ENCODE measurements around the gene RCAN2.
"Not testable (repeated sequence)": the region's sequence is repeated elsewhere in the genome, so short reads cannot be mapped to it uniquely, and the experiment has no call there.

RCAN2 gene

DNA sequence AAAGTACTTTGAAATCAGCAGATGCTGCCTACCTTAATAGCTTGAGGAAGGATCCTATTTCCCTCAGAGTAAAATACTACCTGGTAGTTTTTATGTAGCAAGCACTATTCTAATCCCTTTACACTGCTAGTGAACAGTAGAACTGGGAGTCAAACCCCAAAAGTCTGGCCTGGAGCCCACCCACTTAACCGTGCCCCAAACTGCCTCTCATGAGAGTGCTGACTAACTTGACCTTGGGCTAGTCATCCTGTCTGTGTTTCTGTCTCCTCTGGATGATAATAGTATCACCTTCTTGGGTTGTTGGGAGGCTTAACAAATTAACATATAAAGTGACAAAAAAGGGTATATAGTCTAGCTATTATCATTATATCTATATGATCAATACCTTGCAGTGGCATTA is 140.5 kb downstream of the RCAN2 start:
- no peak overlapping the region for H3K4me3 ChIP-seq (ENCODE audit: insufficient read depth, low read depth, low read length, poor library complexity, severe bottlenecking)
- H3K9me3 ChIP-seq (ENCODE audit: control insufficient read depth, low read length), result no peaks in the 10 kb centered on the region
- no peak overlapping the region for H3K27ac ChIP-seq (ENCODE audit: insufficient read depth, low read length, poor library complexity, severe bottlenecking)
- H3K36me3 ChIP-seq (ENCODE audit: control insufficient read depth, insufficient read depth, low read length), result no peaks in the 10 kb centered on the region
- no peaks in the 10 kb centered on the region for H3K4me1 ChIP-seq (ENCODE audit: control insufficient read depth, insufficient read depth, low read length, poor library complexity, severe bottlenecking)
- H3K27me3 ChIP-seq (replicated peaks; ENCODE audit: control insufficient read depth, insufficient read depth, low read length, poor library complexity, severe bottlenecking), result no peaks in the 10 kb centered on the region
- DNase-seq, result no peak

DNA sequence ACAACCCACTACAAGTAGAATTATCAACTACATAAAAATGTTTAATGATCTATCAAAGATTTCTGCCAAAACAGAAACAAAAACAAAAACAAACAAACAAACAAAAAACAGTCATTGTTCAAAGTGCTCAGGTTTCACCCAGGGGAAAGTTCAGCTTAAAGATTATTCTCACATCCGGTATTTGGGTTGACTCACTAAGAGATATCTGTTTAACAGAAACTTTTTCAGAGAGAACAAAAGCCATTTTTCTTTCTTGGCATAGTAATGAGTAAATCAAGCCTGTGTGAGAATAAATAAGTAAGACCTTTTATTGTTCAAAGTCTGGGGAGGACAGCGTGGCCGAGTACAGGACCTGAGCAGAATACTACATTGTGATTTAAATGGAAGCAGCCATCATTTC is 143.6 kb downstream of the RCAN2 start:
- Histone ChIP-seq H3K9me3 (ENCODE audit: control insufficient read depth, low read length) (no peaks in the 10 kb centered on the region), H3K27ac (ENCODE audit: insufficient read depth, low read length, poor library complexity, severe bottlenecking) (no peak overlapping the region), H3K4me1 (ENCODE audit: control insufficient read depth, insufficient read depth, low read length, poor library complexity, severe bottlenecking) (no peaks in the 10 kb centered on the region), H3K36me3 (ENCODE audit: control insufficient read depth, insufficient read depth, low read length) (no peaks in the 10 kb centered on the region), H3K27me3 (replicated peaks; ENCODE audit: control insufficient read depth, insufficient read depth, low read length, poor library complexity, severe bottlenecking) (no peaks in the 10 kb centered on the region), H3K4me3 (ENCODE audit: insufficient read depth, low read depth, low read length, poor library complexity, severe bottlenecking) (no peak overlapping the region)
- DNase-seq, result no peak

DNA sequence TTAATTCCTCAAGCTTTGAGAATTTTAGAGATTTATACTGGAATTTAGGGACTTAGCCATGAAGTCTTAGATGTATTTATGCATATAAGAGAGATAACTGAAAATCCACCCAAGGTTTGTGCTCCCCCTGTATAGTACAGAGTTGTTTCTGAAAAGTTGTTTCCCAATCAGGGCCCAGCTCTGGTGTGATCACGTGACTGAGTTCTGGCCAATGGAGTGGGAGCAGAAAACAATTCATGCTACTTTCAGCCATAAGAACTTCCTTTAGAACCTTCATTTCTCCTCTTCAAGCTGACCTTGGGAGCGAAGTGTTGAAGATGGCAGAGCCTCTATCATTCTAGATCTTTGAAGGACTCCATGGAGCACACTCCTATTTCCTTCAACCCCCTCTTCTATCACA is 151.0 kb downstream of the RCAN2 start:
- no peak for DNase-seq
- no peaks in the 10 kb centered on the region for H3K9me3 ChIP-seq (ENCODE audit: control insufficient read depth, low read length)
- H3K4me3 ChIP-seq (ENCODE audit: insufficient read depth, low read depth, low read length, poor library complexity, severe bottlenecking), result no peak overlapping the region
- no peaks in the 10 kb centered on the region for H3K4me1 ChIP-seq (ENCODE audit: control insufficient read depth, insufficient read depth, low read length, poor library complexity, severe bottlenecking)
- H3K27ac ChIP-seq (ENCODE audit: insufficient read depth, low read length, poor library complexity, severe bottlenecking), result no peak overlapping the region
- no peaks in the 10 kb centered on the region for H3K27me3 ChIP-seq (replicated peaks; ENCODE audit: control insufficient read depth, insufficient read depth, low read length, poor library complexity, severe bottlenecking)
- H3K36me3 ChIP-seq (ENCODE audit: control insufficient read depth, insufficient read depth, low read length), result no peaks in the 10 kb centered on the region

DNA sequence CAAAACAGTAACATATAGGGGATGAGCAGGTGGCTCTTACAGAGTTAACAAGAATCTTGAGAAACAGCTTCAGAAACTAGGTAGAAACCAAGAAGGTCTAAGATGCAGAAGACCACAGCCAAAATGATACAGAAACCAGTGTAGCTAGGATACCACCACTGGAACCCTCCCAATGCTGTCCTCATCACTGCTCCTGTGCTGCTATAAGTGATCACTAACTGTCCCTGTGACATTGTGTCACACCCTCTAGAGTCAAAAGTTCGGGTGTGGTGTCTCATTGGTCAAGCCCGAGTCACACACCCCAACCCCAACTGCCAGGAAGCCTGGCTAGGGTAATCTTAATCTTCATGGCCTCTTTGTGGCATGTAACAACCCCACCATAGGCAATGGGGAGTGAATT is 153.1 kb downstream of the RCAN2 start:
- no peaks in the 10 kb centered on the region for H3K4me1 ChIP-seq (ENCODE audit: control insufficient read depth, insufficient read depth, low read length, poor library complexity, severe bottlenecking)
- DNase-seq, result no peak
- no peaks in the 10 kb centered on the region for H3K9me3 ChIP-seq (ENCODE audit: control insufficient read depth, low read length)
- no peak overlapping the region for H3K4me3 ChIP-seq (ENCODE audit: insufficient read depth, low read depth, low read length, poor library complexity, severe bottlenecking)
- no peak overlapping the region for H3K27ac ChIP-seq (ENCODE audit: insufficient read depth, low read length, poor library complexity, severe bottlenecking)
- no peaks in the 10 kb centered on the region for H3K27me3 ChIP-seq (replicated peaks; ENCODE audit: control insufficient read depth, insufficient read depth, low read length, poor library complexity, severe bottlenecking)
- no peaks in the 10 kb centered on the region for H3K36me3 ChIP-seq (ENCODE audit: control insufficient read depth, insufficient read depth, low read length)

DNA sequence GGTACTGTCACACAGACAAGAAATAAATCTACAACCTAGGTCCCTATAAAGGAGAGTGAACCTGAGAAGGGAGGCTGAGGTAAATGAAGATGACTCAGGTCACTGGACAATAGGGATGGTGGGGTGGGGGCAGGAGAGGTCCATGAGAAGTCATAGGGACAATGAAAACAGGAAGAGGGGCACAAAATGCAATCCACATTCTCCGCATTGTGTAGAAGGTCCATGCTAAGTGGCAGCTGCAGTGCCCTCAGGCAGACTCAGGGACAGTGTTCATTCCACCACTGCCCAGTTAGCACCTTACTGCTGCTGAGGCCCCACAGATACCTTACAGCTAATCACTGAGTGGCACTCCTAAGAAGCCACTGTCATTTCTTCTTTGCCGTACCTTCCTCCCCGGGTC is 156.8 kb downstream of the RCAN2 start:
- H3K9me3 ChIP-seq (ENCODE audit: control insufficient read depth, low read length), result no peaks in the 10 kb centered on the region
- H3K4me1 ChIP-seq (ENCODE audit: control insufficient read depth, insufficient read depth, low read length, poor library complexity, severe bottlenecking), result no peaks in the 10 kb centered on the region
- H3K36me3 ChIP-seq (ENCODE audit: control insufficient read depth, insufficient read depth, low read length), result no peaks in the 10 kb centered on the region
- DNase-seq, result no peak
- H3K4me3 ChIP-seq (ENCODE audit: insufficient read depth, low read depth, low read length, poor library complexity, severe bottlenecking), result no peak overlapping the region
- H3K27me3 ChIP-seq (replicated peaks; ENCODE audit: control insufficient read depth, insufficient read depth, low read length, poor library complexity, severe bottlenecking), result no peaks in the 10 kb centered on the region
- H3K27ac ChIP-seq (ENCODE audit: insufficient read depth, low read length, poor library complexity, severe bottlenecking), result no peak overlapping the region

DNA sequence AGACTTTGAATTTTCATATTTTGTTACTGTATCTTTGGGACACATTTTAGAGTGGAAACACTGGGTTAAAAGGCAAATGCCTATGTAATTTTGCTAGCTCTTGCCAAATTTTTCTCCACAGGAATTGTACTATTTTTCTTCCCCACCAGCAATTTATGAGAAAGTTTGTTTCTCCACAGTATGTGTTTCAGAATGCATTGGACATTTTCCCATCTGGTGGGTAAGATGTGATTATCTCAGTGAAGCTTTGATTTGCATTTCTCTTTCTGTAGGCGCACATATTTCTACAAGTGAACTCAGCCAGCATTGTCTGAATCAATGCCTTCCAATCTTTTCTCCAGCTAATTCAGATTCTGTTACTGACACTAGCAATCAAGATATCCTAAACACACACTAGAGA is 157.8 kb downstream of the RCAN2 start:
- Histone ChIP-seq H3K9me3 (ENCODE audit: control insufficient read depth, low read length) (no peaks in the 10 kb centered on the region), H3K27me3 (replicated peaks; ENCODE audit: control insufficient read depth, insufficient read depth, low read length, poor library complexity, severe bottlenecking) (no peaks in the 10 kb centered on the region), H3K36me3 (ENCODE audit: control insufficient read depth, insufficient read depth, low read length) (no peaks in the 10 kb centered on the region), H3K4me3 (ENCODE audit: insufficient read depth, low read depth, low read length, poor library complexity, severe bottlenecking) (no peak overlapping the region), H3K27ac (ENCODE audit: insufficient read depth, low read length, poor library complexity, severe bottlenecking) (no peak overlapping the region), H3K4me1 (ENCODE audit: control insufficient read depth, insufficient read depth, low read length, poor library complexity, severe bottlenecking) (no peaks in the 10 kb centered on the region)
- DNase-seq, result no peak

DNA sequence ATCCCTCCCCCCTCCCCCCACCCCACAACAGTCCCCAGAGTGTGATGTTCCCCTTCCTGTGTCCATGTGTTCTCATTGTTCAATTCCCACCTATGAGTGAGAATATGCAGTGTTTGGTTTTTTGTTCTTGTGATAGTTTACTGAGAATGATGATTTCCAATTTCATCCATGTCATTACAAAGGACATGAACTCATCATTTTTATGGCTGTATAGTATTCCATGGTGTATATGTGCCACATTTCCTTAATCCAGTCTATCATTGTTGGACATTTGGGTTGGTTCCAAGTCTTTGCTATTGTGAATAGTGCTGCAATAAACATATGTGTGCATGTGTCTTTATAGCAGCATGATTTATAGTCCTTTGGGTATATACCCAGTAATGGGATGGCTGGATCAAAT is 158.8 kb downstream of the RCAN2 start:
- not testable (repeated sequence) for H3K4me3 ChIP-seq (ENCODE audit: insufficient read depth, low read depth, low read length, poor library complexity, severe bottlenecking); DNase-seq; H3K9me3 ChIP-seq (ENCODE audit: control insufficient read depth, low read length); H3K4me1 ChIP-seq (ENCODE audit: control insufficient read depth, insufficient read depth, low read length, poor library complexity, severe bottlenecking); H3K27ac ChIP-seq (ENCODE audit: insufficient read depth, low read length, poor library complexity, severe bottlenecking); H3K27me3 ChIP-seq (replicated peaks; ENCODE audit: control insufficient read depth, insufficient read depth, low read length, poor library complexity, severe bottlenecking); H3K36me3 ChIP-seq (ENCODE audit: control insufficient read depth, insufficient read depth, low read length)

DNA sequence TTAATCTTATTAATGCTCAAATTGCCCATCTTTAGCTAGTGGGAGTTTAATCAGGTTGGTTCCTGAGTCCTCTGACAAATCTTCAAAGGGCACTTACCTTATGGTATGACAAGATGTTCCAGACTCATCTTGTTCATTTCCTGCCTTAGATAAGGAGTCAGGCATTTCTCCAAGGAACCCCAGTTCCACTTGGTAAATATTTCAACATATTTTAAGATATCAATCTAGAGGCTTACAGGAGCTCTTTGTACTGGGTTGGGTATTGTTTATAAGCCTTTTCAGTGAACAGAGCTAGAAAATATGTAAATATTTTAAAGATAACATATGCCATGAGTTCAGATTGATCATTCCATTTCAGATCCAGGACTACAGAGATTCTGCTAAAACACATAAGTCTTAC is 159.8 kb downstream of the RCAN2 start:
- H3K36me3 ChIP-seq (ENCODE audit: control insufficient read depth, insufficient read depth, low read length), result no peaks in the 10 kb centered on the region
- H3K4me1 ChIP-seq (ENCODE audit: control insufficient read depth, insufficient read depth, low read length, poor library complexity, severe bottlenecking), result no peaks in the 10 kb centered on the region
- H3K27me3 ChIP-seq (replicated peaks; ENCODE audit: control insufficient read depth, insufficient read depth, low read length, poor library complexity, severe bottlenecking), result no peaks in the 10 kb centered on the region
- DNase-seq, result no peak
- H3K4me3 ChIP-seq (ENCODE audit: insufficient read depth, low read depth, low read length, poor library complexity, severe bottlenecking), result no peak overlapping the region
- H3K27ac ChIP-seq (ENCODE audit: insufficient read depth, low read length, poor library complexity, severe bottlenecking), result no peak overlapping the region
- H3K9me3 ChIP-seq (ENCODE audit: control insufficient read depth, low read length), result no peaks in the 10 kb centered on the region

DNA sequence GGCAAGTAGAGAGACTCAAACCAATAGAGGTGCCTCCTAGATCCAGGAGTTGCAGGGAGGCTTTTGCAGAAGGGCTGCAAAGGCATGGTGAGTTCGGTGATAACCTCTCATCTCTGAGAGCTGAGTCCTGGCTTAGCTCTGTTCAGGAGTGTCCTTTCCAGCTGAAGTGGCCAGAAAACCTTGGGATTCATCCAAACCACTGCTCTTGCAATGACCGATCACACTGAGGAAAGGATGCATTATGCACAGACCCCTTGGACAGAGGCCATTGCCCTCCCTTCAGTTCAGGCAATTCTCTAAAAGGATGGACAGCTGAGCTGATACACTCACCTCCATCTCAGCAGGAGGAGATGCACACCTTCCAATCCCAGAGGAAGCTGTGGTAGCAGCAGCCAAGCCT is 161.7 kb downstream of the RCAN2 start:
- no peaks in the 10 kb centered on the region for H3K36me3 ChIP-seq (ENCODE audit: control insufficient read depth, insufficient read depth, low read length)
- H3K27ac ChIP-seq (ENCODE audit: insufficient read depth, low read length, poor library complexity, severe bottlenecking), result no peak overlapping the region
- H3K4me1 ChIP-seq (ENCODE audit: control insufficient read depth, insufficient read depth, low read length, poor library complexity, severe bottlenecking), result no peaks in the 10 kb centered on the region
- no peaks in the 10 kb centered on the region for H3K9me3 ChIP-seq (ENCODE audit: control insufficient read depth, low read length)
- no peak for DNase-seq
- no peaks in the 10 kb centered on the region for H3K27me3 ChIP-seq (replicated peaks; ENCODE audit: control insufficient read depth, insufficient read depth, low read length, poor library complexity, severe bottlenecking)
- no peak overlapping the region for H3K4me3 ChIP-seq (ENCODE audit: insufficient read depth, low read depth, low read length, poor library complexity, severe bottlenecking)

DNA sequence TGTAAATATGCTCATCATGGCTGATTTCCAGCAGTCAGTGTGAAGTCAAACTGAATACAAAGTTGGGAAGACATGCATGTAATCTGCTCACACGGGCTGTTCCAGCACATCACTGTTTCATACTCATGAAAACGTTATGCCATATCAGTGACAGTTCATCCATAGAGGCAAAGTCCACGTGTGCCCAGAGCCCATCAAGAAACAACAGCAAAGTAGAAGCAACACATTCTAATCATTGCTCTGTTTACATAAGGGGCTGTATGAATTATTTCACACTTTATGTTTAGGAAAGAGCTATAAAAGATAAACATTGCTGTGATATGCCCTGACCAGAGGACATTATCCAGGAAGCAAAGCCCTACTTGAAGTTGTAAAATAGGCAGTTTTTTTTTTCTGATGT is 163.5 kb downstream of the RCAN2 start:
- no peaks in the 10 kb centered on the region for H3K4me1 ChIP-seq (ENCODE audit: control insufficient read depth, insufficient read depth, low read length, poor library complexity, severe bottlenecking)
- DNase-seq, result no peak
- H3K4me3 ChIP-seq (ENCODE audit: insufficient read depth, low read depth, low read length, poor library complexity, severe bottlenecking), result no peak overlapping the region

More for the DNA sequence above, 163.5 kb downstream of the RCAN2 start:
- Histone ChIP-seq H3K27ac (ENCODE audit: insufficient read depth, low read length, poor library complexity, severe bottlenecking) (no peak overlapping the region), H3K27me3 (replicated peaks; ENCODE audit: control insufficient read depth, insufficient read depth, low read length, poor library complexity, severe bottlenecking) (no peaks in the 10 kb centered on the region), H3K9me3 (ENCODE audit: control insufficient read depth, low read length) (no peaks in the 10 kb centered on the region), H3K36me3 (ENCODE audit: control insufficient read depth, insufficient read depth, low read length) (no peaks in the 10 kb centered on the region)
